ENCODE data around the gene ZBED6. TPM values are rescaled to one million over a fixed set of nuclear protein-coding genes. Genes with fewer than 3 reads are reported as not detected.
"Not testable (repeated sequence)": the region's sequence is repeated elsewhere in the genome, so short reads cannot be mapped to it uniquely, and the experiment has no call there.

The ZBED6 gene
- total RNA-seq, 4 donors from 2014 or later = 9.0 to 42.5 (median 27.6) TPM

- no peak for TF ChIP-seq POLR2A (IDR thresholded peaks at IDR 0.05)
- no peak for TF ChIP-seq CTCF (IDR thresholded peaks at IDR 0.05 in 4 of 5, conservative IDR thresholded peaks at IDR 0.05 in 1 of 5)
- H3K27ac ChIP-seq = no peak overlapping the region
- H3K4me3 ChIP-seq = no peak overlapping the region
- no peaks in the 10 kb centered on the region for H3K27me3 ChIP-seq
- ATAC-seq (no peak), DNase-seq (no peak)
- H3K9me3 ChIP-seq = no peaks in the 10 kb centered on the region
- intact Hi-C loops (cut with DNase I; ENCODE audit: low total_unique reads) = loop anchor here (10.0 kb wide), 2 partner anchors 518 to 758 kb away; no protein-coding TSS in a partner anchor
- H3K36me3 ChIP-seq = no peaks in the 10 kb centered on the region
- in situ Hi-C loops (cut with MboI; ENCODE audit: low sequenced_read_pairs in 4 of 4) = no loop called here
- H3K4me1 ChIP-seq = peaks cover 9 to 15% of the 10 kb centered on the region in 2 donors
These were observed 2.9 kb upstream of the ZBED6 start for GRCh38 chr1:203792486-203792885.

GRCh38 chr1:203793561-203793960, 1.9 kb upstream of the ZBED6 start:
- H3K36me3 ChIP-seq; H3K27me3 ChIP-seq; H3K27ac ChIP-seq; in situ Hi-C loops (cut with MboI; ENCODE audit: low sequenced_read_pairs in 4 of 4); ATAC-seq; H3K4me3 ChIP-seq; H3K9me3 ChIP-seq; DNase-seq: not testable (repeated sequence)
- intact Hi-C loops (cut with DNase I; ENCODE audit: low total_unique reads) = loop anchor here (10.0 kb wide), 2 partner anchors 519 to 759 kb away; no protein-coding TSS in a partner anchor
- peaks cover 20 to 26% of the 10 kb centered on the region in 2 donors for H3K4me1 ChIP-seq

GRCh38 chr1:203794764-203795440, 521 bp upstream of the ZBED6 start:
- no peak for DNase-seq
- intact Hi-C loops (cut with DNase I; ENCODE audit: low total_unique reads) = loop anchor here (2.0 to 10.0 kb wide), 4 partner anchors 26 to 828 kb away; partner anchors contain the start of gene CYB5R1
- H3K27me3 ChIP-seq = no peaks in the 10 kb centered on the region
- H3K9me3 ChIP-seq = no peaks in the 10 kb centered on the region
- ATAC-seq = no peak
- no peaks in the 10 kb centered on the region for H3K36me3 ChIP-seq
- H3K4me3 ChIP-seq = peak overlapping the region; percentile 75 to 91 (median 86)
- H3K27ac ChIP-seq = peak overlapping the region; percentile 98 to 99 (median 98)
- in situ Hi-C loops (cut with MboI; ENCODE audit: low sequenced_read_pairs in 4 of 4) = no loop called here
- TF ChIP-seq POLR2A (IDR thresholded peaks at IDR 0.05) (no peak), CTCF (IDR thresholded peaks at IDR 0.05 in 4 of 5, conservative IDR thresholded peaks at IDR 0.05 in 1 of 5) (no peak)
- peaks cover 34 to 39% of the 10 kb centered on the region in 2 donors for H3K4me1 ChIP-seq

GRCh38 chr1:203796236-203796605, 798 bp downstream of the ZBED6 start:
- intact Hi-C loops (cut with DNase I; ENCODE audit: low total_unique reads) (loop anchor here (5.0 to 10.0 kb wide), 3 partner anchors 521 to 829 kb away; partner anchors contain the start of gene CYB5R1), in situ Hi-C loops (cut with MboI; ENCODE audit: low sequenced_read_pairs in 4 of 4) (no loop called here)
- Histone ChIP-seq H3K36me3 (no peaks in the 10 kb centered on the region), H3K9me3 (no peaks in the 10 kb centered on the region), H3K27ac (peak overlapping the region; percentile 98 to 99 (median 98)), H3K27me3 (no peaks in the 10 kb centered on the region), H3K4me1 (peaks cover 45 to 52% of the 10 kb centered on the region in 2 donors), H3K4me3 (peak overlapping the region; percentile 75 to 91 (median 86))
- no peak for DNase-seq
- ATAC-seq = peak; percentile 9 to 21
- no peak for TF ChIP-seq CTCF (IDR thresholded peaks at IDR 0.05 in 4 of 5, conservative IDR thresholded peaks at IDR 0.05 in 1 of 5)
- no peak for TF ChIP-seq POLR2A (IDR thresholded peaks at IDR 0.05)

- in situ Hi-C loops (cut with MboI; ENCODE audit: low sequenced_read_pairs in 4 of 4) = no loop called here
- peak overlapping the region; percentile 98 to 99 (median 98) for H3K27ac ChIP-seq
- peak; percentile 15 to 40 for ATAC-seq
These were observed 1.8 kb downstream of the ZBED6 start for GRCh38 chr1:203797216-203797615.

More at GRCh38 chr1:203797216-203797615, 1.8 kb downstream of the ZBED6 start:
- H3K4me3 ChIP-seq = peak overlapping the region; percentile 75 to 91 (median 86)
- H3K9me3 ChIP-seq = no peaks in the 10 kb centered on the region
- TF ChIP-seq POLR2A (IDR thresholded peaks at IDR 0.05) (peak in 1 of 2 donors; percentile 32), CTCF (IDR thresholded peaks at IDR 0.05 in 4 of 5, conservative IDR thresholded peaks at IDR 0.05 in 1 of 5) (no peak)
- H3K36me3 ChIP-seq = no peaks in the 10 kb centered on the region
- intact Hi-C loops (cut with DNase I; ENCODE audit: low total_unique reads) = loop anchor here (5.0 to 10.0 kb wide), 3 partner anchors 522 to 830 kb away; partner anchors contain the start of gene CYB5R1
- no peak for DNase-seq
- H3K4me1 ChIP-seq = peaks cover 54 to 62% of the 10 kb centered on the region in 2 donors
- H3K27me3 ChIP-seq = no peaks in the 10 kb centered on the region
